CD14-positive monocyte (primary cell): ENCODE data around the gene GPR132. TPM values are rescaled to one million over a fixed set of nuclear protein-coding genes. Genes with fewer than 3 reads are reported as not detected.
"Not testable (repeated sequence)": the region's sequence is repeated elsewhere in the genome, so short reads cannot be mapped to it uniquely, and the experiment has no call there.

ENCODE experiments used
- DNase-seq, 3 donors: peaks; one replicate each; pipeline ENCODE4 v3.0.0-alpha.2; 2011 to 2022
- H2AFZ ChIP-seq: 2 replicates; pipeline ENCODE4 v1.6.0; 2012; ENCODE audit warnings: mild to moderate bottlenecking, low read depth, low read length, inconsistent platforms; ENCODE audit not compliant: insufficient read depth, poor library complexity, severe bottlenecking
- H3K27ac ChIP-seq, 2 donors: 1 replicate in 1 of 2; 2 replicates in 1 of 2; pipeline ENCODE4 v1.5.1; 2012 to 2013; ENCODE audit warnings: low read length in 2 of 2, control low read depth in 1 of 2, inconsistent platforms in 1 of 2, low read depth in 1 of 2, mild to moderate bottlenecking in 1 of 2
- H3K27me3 ChIP-seq, 2 donors: one replicate each; pipeline versions ENCODE4 v1.6.0 to v1.6.1; 2011 to 2013; ENCODE audit warnings: low read length in 2 of 2; ENCODE audit not compliant: control insufficient read depth in 2 of 2, insufficient read depth in 2 of 2
- H3K36me3 ChIP-seq, 2 donors: replicated peaks in 1 of 2; 1 replicate in 1 of 2; 2 replicates in 1 of 2; pipeline versions ENCODE4 v1.5.1 to v1.6.1; 2012 to 2013; ENCODE audit warnings: low read length in 2 of 2, control low read depth in 1 of 2, inconsistent platforms in 1 of 2, mild to moderate bottlenecking in 1 of 2; ENCODE audit not compliant: insufficient read depth in 2 of 2, control insufficient read depth in 1 of 2
- H3K4me1 ChIP-seq, 2 donors: 1 replicate in 1 of 2; 2 replicates in 1 of 2; pipeline versions ENCODE4 v1.5.1 to v1.6.1; 2012 to 2013; ENCODE audit warnings: low read length in 2 of 2, control low read depth in 1 of 2, inconsistent platforms in 1 of 2, mild to moderate bottlenecking in 1 of 2, moderate library complexity in 1 of 2; ENCODE audit not compliant: insufficient read depth in 2 of 2, control insufficient read depth in 1 of 2
- H3K4me2 ChIP-seq: replicated peaks from 2 replicates; pipeline ENCODE3; 2012; ENCODE audit warnings: low read length, moderate library complexity, mild to moderate bottlenecking; ENCODE audit not compliant: poor library complexity, severe bottlenecking; ENCODE audit errors: extremely low read depth
- H3K4me3 ChIP-seq, 3 experiments: fragments of 200-600 bp in 1 of 3; sonication (generic) in 1 of 3; replicated peaks in 1 of 3; 1 replicate in 2 of 3; 2 replicates in 1 of 3; pipeline ENCODE4 v1.5.1; 2011 to 2013; ENCODE audit warnings: low read length in 3 of 3, mild to moderate bottlenecking in 3 of 3, control low read depth in 2 of 3, low read depth in 2 of 3, inconsistent platforms in 1 of 3, moderate library complexity in 1 of 3
- H3K79me2 ChIP-seq: 2 replicates; pipeline ENCODE4 v1.6.0; 2012; ENCODE audit warnings: mild to moderate bottlenecking, control low read depth, inconsistent platforms, low read length, moderate library complexity; ENCODE audit not compliant: insufficient read depth
- H3K9ac ChIP-seq: 2 replicates; pipeline ENCODE4 v1.6.0; 2017; ENCODE audit warnings: low read length, mild to moderate bottlenecking; ENCODE audit not compliant: insufficient read depth, poor library complexity, severe bottlenecking
- H3K9me3 ChIP-seq, 2 donors: replicated peaks in 1 of 2; 1 replicate in 1 of 2; 2 replicates in 1 of 2; pipeline versions ENCODE4 v1.5.1 to v1.6.1; 2012 to 2013; ENCODE audit warnings: low read length in 2 of 2, control low read depth in 1 of 2; ENCODE audit not compliant: control insufficient read depth in 1 of 2, insufficient read depth in 1 of 2
- H4K20me1 ChIP-seq: 2 replicates; pipeline ENCODE4 v1.6.0; 2012; ENCODE audit warnings: mild to moderate bottlenecking, low read length, control low read depth, moderate library complexity; ENCODE audit not compliant: insufficient read depth
- H3K27ac Mint-ChIP-seq, 7 donors: one replicate each; pipeline ENCODE4 v1.8.0; 2020; ENCODE audit warnings: mild to moderate bottlenecking in 7 of 7, mixed read lengths in 7 of 7, moderate library complexity in 6 of 7, inconsistent platforms in 2 of 7
- H3K27me3 Mint-ChIP-seq, 3 donors: one replicate each; pipeline ENCODE4 v1.8.0; 2021 to 2022; ENCODE audit warnings: low read depth in 3 of 3, mild to moderate bottlenecking in 3 of 3, mixed read lengths in 3 of 3, moderate library complexity in 3 of 3, inconsistent platforms in 1 of 3
- H3K36me3 Mint-ChIP-seq, 2 donors: one replicate each; pipeline ENCODE4 v1.8.0; 2020; ENCODE audit warnings: mixed read lengths in 2 of 2, inconsistent platforms in 1 of 2, mild to moderate bottlenecking in 1 of 2
- H3K4me1 Mint-ChIP-seq: one replicate; pipeline ENCODE4 v1.8.0; 2020; ENCODE audit warnings: mild to moderate bottlenecking, mixed read lengths
- H3K4me3 Mint-ChIP-seq, 2 donors: one replicate each; pipeline ENCODE4 v1.8.0; 2020; ENCODE audit warnings: mild to moderate bottlenecking in 2 of 2, mixed read lengths in 2 of 2, moderate library complexity in 1 of 2
- H3K9me3 Mint-ChIP-seq, 7 donors: one replicate each; pipeline ENCODE4 v1.8.0; 2020 to 2022; ENCODE audit warnings: mixed read lengths in 7 of 7, mild to moderate bottlenecking in 6 of 7, moderate library complexity in 6 of 7, inconsistent platforms in 2 of 7
- CTCF ChIP-seq: fragments of 200-600 bp; IDR thresholded peaks from one replicate; pipeline ENCODE4 v1.8.0; 2022; ENCODE audit warnings: antibody characterized with exemption, mild to moderate bottlenecking
- WGBS: methylation state at CpG from one replicate; pipeline ENCODE4 v1.1.5; 2013; ENCODE audit warnings: missing lambda C conversion rate; ENCODE audit not compliant: insufficient coverage; 5-methylcytosine and 5-hydroxymethylcytosine counted together
- intact Hi-C, 2 donors: fragments of 100-400 bp; cut with micrococcal nuclease; formaldehyde crosslinking; loops; one replicate each; pipeline versions ENCODE4 v1.15.0 to v1.15.1; 2023
- polyA minus RNA-seq: library from RNA; depleted of rRNA, polyadenylated mRNA; stranded (reverse); fragments of >200 nt; gene quantifications from 2 replicates; pipeline ENCODE4 v1.2.3, GENCODE V29; 2012
- polyA plus RNA-seq, 3 donors: library from polyadenylated mRNA; depleted of rRNA in 1 of 3; unstranded in 2 of 3; stranded (reverse) in 1 of 3; fragments of 300-500 nt in 2 of 3; fragments of >200 nt in 1 of 3; fragmentation: Illumina TruSeq in 2 of 3; gene quantifications; 1 replicate in 2 of 3; 2 replicates in 1 of 3; pipeline ENCODE4 v1.2.3, GENCODE V29; 2012 to 2021
- total RNA-seq, 12 experiments: library from RNA in 1 of 12; stranded (reverse) in 1 of 12; fragments of 120-200 nt in 1 of 12; gene quantifications; one replicate each; pipeline ENCODE4 v1.2.4 and lab custom pipeline; 2013 to 2026; ENCODE audit warnings: mixed read lengths in 6 of 12, inconsistent platforms in 1 of 12

Gene GPR132
- 27.3 TPM for total RNA-seq (2013)
- polyA plus RNA-seq (10 to 100 TPM in 2 of 3 donors, 1 to 10 TPM in 1; 6.3 to 19.0 (median 13.0) TPM), polyA minus RNA-seq (56.7 and 64.0 TPM in 2 replicates), total RNA-seq (lab: John Stamatoyannopoulos, UW) (160 to 398 (median 208) reads per million in 11 experiments)

- peaks cover 15% of the 10 kb centered on the region for H4K20me1 ChIP-seq
- peaks cover 70% of the 10 kb centered on the region for H3K79me2 ChIP-seq
- peak; percentile 98 to 100 (median 99) for DNase-seq
- H3K27me3 ChIP-seq: no peaks in the 10 kb centered on the region
- H3K4me1 ChIP-seq: peaks cover 93 to 94% of the 10 kb centered on the region in 2 donors
- peak within 1 kb of the TSS; percentile 91 for H3K4me2 ChIP-seq
- Mint-ChIP-seq H3K4me1 (peaks cover 86% of the 10 kb centered on the region), H3K36me3 (peaks cover 6 to 11% of the 10 kb centered on the region in 2 donors), H3K9me3 (peaks cover 0 to 4% (median 0%) of the 10 kb centered on the region in 7 donors), H3K27ac (peak within 1 kb of the TSS; percentile 98 to 99 (median 99)), H3K4me3 (peak within 1 kb of the TSS; percentile 95 to 96), H3K27me3 (peaks cover 0 to 4% (median 3%) of the 10 kb centered on the region in 3 donors)
- H3K4me3 ChIP-seq: peak within 1 kb of the TSS; percentile 72 to 87 (median 83)
- H2AFZ ChIP-seq: no peak within 1 kb of the TSS
- H3K36me3 ChIP-seq: no peaks in the 10 kb centered on the region
- intact Hi-C loops: loop anchor here in 1 of 2 donors (2.0 to 10.0 kb wide), 2 partner anchors 41 to 419 kb away; partner anchors contain the start of gene CRIP1
- 23% methylated on average over 10 of the region's 22 CpGs for WGBS
- H3K9ac ChIP-seq: peak within 1 kb of the TSS; percentile 98
- TF ChIP-seq CTCF: no peak
- no peaks in the 10 kb centered on the region for H3K9me3 ChIP-seq
- H3K27ac ChIP-seq: peak within 1 kb of the TSS; percentile 99 to 100
These were observed at the start of gene GPR132 for GRCh38 chr14:105065280-105066228. TSS of gene GPR132 (minus strand) at chr14:105065430. CDS start at chr14:105055420, 10,010 bp downstream.

DNA sequence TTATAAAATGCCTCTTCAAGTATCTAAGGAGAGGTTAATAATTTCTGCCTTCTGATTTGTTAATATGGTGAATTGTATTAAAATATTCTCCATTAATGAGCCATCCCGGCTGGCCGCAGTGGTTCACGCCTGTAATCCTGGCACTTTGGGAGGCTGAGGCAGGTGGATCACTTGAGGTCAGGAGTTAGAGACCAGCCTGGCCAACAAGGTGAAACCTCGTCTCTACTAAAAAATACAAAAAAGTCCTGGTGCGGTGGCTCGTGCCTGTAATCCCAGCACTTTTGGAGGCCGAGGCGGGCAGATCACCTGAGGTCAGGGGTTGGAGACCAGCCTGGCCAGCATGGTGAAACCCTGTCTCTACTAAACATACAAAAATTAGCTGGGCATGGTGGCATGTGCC, 44.0 kb upstream of the GPR132 start:
- H3K36me3 Mint-ChIP-seq, H3K4me1 ChIP-seq, H3K4me1 Mint-ChIP-seq, H4K20me1 ChIP-seq, H3K36me3 ChIP-seq, H3K4me3 Mint-ChIP-seq, H3K9me3 ChIP-seq, H3K9ac ChIP-seq, H3K9me3 Mint-ChIP-seq, intact Hi-C loops, H2AFZ ChIP-seq, DNase-seq, H3K27me3 ChIP-seq, H3K4me2 ChIP-seq, H3K4me3 ChIP-seq, H3K27ac ChIP-seq, H3K79me2 ChIP-seq: not testable (repeated sequence)
- WGBS: 98% methylated on average over 5 of the region's 8 CpGs
- H3K27ac Mint-ChIP-seq: peak overlapping the region in 1 of 7 donors; percentile 52
- H3K27me3 Mint-ChIP-seq: peaks cover 13 to 32% (median 26%) of the 10 kb centered on the region in 3 donors
